ENCODE data around the gene TPH2. TPM values are rescaled to one million over a fixed set of nuclear protein-coding genes. Genes with fewer than 3 reads are reported as not detected.

Gene TPH2
- total RNA-seq, 1 donor from 2014 or later: not detected

DNA sequence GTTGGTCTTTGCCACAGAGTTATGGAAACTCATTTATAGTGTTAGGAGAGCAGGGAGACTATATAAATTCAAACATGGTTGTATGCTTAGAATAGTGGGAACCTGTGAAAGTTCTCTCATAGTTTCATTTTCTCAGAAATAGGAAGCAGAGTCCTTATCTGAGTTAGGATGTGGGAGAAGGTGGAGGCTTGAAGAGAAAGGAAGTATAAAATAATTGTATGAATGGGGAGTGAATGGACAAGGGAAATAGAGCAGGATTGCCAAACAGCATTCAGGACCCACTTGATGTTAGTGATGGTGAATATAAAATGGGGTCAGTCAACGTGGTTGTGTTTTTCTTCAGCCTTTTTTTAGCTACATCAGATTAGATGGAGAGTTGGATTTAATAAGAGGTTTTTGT is 34.0 kb upstream of the TPH2 start:
- no peak for DNase-seq (ENCODE audit: low read depth)
- Histone ChIP-seq H3K36me3 (ENCODE audit: control insufficient read depth, insufficient read depth, low read length) (no peaks in the 10 kb centered on the region), H3K27me3 (ENCODE audit: control insufficient read depth, insufficient read depth, low read length) (no peaks in the 10 kb centered on the region), H3K4me3 (ENCODE audit: low read depth, low read length) (no peak overlapping the region)
- FAIRE-seq: no peak
- TF ChIP-seq, protein P1, sequence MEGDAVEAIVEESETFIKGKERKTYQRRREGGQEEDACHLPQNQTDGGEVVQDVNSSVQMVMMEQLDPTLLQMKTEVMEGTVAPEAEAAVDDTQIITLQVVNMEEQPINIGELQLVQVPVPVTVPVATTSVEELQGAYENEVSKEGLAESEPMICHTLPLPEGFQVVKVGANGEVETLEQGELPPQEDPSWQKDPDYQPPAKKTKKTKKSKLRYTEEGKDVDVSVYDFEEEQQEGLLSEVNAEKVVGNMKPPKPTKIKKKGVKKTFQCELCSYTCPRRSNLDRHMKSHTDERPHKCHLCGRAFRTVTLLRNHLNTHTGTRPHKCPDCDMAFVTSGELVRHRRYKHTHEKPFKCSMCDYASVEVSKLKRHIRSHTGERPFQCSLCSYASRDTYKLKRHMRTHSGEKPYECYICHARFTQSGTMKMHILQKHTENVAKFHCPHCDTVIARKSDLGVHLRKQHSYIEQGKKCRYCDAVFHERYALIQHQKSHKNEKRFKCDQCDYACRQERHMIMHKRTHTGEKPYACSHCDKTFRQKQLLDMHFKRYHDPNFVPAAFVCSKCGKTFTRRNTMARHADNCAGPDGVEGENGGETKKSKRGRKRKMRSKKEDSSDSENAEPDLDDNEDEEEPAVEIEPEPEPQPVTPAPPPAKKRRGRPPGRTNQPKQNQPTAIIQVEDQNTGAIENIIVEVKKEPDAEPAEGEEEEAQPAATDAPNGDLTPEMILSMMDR (IDR thresholded peaks at IDR 0.05; ENCODE audit: insufficient read depth, low read length, severe bottlenecking): no peak

DNA sequence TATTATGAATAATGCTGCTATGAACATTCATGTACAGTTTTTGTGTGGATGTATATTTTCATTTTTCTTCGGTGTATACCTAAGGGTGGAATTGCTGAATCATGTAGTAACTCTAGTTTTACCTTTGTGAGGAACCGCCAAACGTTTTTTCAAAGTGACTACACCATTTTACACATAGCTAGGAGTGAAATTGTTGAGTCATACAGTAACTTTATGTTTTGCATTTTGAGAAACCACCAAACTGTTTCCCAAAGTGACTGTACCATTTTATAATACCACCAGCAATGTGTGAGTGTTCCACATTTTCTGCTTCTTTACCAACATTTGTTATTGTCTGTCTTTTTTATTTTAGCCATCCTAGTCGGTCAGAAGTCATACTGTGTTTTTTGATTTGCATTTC is 3.1 kb upstream of the TPH2 start:
- FAIRE-seq (no peak), DNase-seq (ENCODE audit: low read depth) (peak; percentile 64)
- Histone ChIP-seq H3K4me3 (ENCODE audit: low read depth, low read length) (no peak overlapping the region), H3K36me3 (ENCODE audit: control insufficient read depth, insufficient read depth, low read length) (no peaks in the 10 kb centered on the region), H3K27me3 (ENCODE audit: control insufficient read depth, insufficient read depth, low read length) (no peaks in the 10 kb centered on the region)
- TF ChIP-seq, protein P1 (IDR thresholded peaks at IDR 0.05; ENCODE audit: insufficient read depth, low read length, severe bottlenecking): no peak

DNA sequence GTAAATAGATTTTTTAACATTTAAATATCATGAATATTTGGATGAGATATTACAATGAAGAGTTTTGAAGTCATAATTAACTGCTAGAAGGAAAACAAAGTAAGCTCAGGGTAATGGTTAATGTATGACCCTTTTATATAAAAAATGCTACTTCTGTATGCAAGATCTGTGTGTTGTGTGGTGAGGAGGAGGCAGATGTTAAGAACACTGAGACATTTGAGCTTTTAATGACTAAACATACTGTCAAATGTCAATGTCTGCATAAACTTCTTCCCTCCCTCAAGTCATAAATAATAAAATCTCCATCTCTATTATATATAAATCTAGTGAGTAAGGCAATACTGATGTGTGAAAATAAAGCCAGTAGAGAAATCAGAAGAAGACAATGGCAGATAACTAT is 1.4 kb downstream of the TPH2 start:
- TF ChIP-seq, protein P1 (IDR thresholded peaks at IDR 0.05; ENCODE audit: insufficient read depth, low read length, severe bottlenecking): no peak
- FAIRE-seq (no peak), DNase-seq (ENCODE audit: low read depth) (no peak)
- Histone ChIP-seq H3K36me3 (ENCODE audit: control insufficient read depth, insufficient read depth, low read length) (no peaks in the 10 kb centered on the region), H3K4me3 (ENCODE audit: low read depth, low read length) (no peak overlapping the region), H3K27me3 (ENCODE audit: control insufficient read depth, insufficient read depth, low read length) (no peaks in the 10 kb centered on the region)

DNA sequence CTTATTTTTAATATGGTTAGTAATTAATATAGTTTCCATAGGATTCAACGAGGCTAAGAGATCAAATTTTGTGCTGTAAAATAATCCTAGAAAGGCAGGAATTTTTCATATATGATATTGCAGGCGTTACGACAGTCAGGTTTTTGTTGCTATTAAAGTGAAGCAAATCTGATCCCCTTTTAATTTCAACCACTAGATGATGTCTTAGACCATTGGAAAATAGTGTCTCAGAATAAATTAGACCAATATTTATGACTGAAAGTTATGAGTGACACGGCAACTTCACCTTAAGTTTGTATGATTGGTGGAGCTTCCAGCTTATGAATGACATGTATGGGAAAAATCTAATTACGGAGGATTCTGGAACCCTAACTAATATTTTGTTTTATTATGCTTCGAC is 2.5 kb downstream of the TPH2 start:
- Histone ChIP-seq H3K36me3 (ENCODE audit: control insufficient read depth, insufficient read depth, low read length) (no peaks in the 10 kb centered on the region), H3K4me3 (ENCODE audit: low read depth, low read length) (no peak overlapping the region), H3K27me3 (ENCODE audit: control insufficient read depth, insufficient read depth, low read length) (no peaks in the 10 kb centered on the region)
- TF ChIP-seq, protein P1 (IDR thresholded peaks at IDR 0.05; ENCODE audit: insufficient read depth, low read length, severe bottlenecking): no peak
- FAIRE-seq (no peak), DNase-seq (ENCODE audit: low read depth) (no peak)

DNA sequence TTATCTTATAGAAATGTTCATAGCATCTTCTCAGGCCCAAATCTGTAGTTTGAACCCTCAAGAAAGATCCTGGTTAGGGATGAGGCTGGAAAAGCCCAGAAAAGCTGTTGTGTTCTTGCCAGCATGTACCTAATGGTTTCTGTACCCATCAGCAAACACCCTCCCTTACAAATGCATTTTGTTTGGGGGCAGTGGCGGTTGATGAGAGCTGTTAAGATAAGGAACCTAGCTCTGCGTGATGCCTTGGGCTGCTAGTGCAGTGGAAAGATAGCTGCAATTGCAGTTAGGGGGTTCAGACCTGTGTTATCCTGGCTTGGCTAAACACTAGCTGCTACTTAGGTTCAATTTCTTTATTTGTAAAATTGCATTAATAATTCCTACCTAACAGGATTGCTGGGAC is 3.6 kb downstream of the TPH2 start:
- Histone ChIP-seq H3K27me3 (ENCODE audit: control insufficient read depth, insufficient read depth, low read length) (no peaks in the 10 kb centered on the region), H3K36me3 (ENCODE audit: control insufficient read depth, insufficient read depth, low read length) (no peaks in the 10 kb centered on the region), H3K4me3 (ENCODE audit: low read depth, low read length) (no peak overlapping the region)
- DNase-seq (ENCODE audit: low read depth) (no peak), FAIRE-seq (no peak)
- TF ChIP-seq, protein P1 (IDR thresholded peaks at IDR 0.05; ENCODE audit: insufficient read depth, low read length, severe bottlenecking): no peak

DNA sequence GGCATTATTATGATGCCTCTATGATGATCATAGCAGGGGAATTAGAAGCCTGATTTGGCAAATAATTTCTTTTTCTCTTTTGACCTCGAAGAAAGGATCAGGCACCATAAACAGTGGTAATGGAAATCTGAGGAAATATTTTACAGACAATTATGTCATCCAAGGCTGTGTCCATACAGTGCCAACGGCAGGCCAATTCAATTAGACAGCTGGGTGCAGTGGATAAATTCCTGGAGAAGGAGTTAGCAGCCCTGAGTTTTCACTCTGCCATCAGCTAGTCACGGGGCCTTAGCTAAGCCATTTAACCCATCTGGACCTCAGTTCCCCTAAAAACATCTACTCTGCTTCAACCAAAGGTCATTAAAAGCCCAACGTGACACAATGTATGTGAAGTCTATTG is 4.1 kb downstream of the TPH2 start:
- DNase-seq (ENCODE audit: low read depth) (no peak), FAIRE-seq (no peak)
- TF ChIP-seq, protein P1 (IDR thresholded peaks at IDR 0.05; ENCODE audit: insufficient read depth, low read length, severe bottlenecking): no peak
- H3K4me3 ChIP-seq (ENCODE audit: low read depth, low read length): no peak overlapping the region
- no peaks in the 10 kb centered on the region for H3K36me3 ChIP-seq (ENCODE audit: control insufficient read depth, insufficient read depth, low read length)
- no peaks in the 10 kb centered on the region for H3K27me3 ChIP-seq (ENCODE audit: control insufficient read depth, insufficient read depth, low read length)
